Upper lobe of left lung (tissue), 4 donors: ENCODE results near the gene RASSF7.

Experiments used
- CTCF ChIP-seq, 6 experiments: fragments of 450-650 bp in 4 of 6; fragments of 200-600 bp in 2 of 6; sonication (generic) in 2 of 6; IDR thresholded peaks; one replicate each; pipeline ENCODE4 v1.5.1; 2016 to 2019; ENCODE audit warnings: antibody characterized with exemption in 6 of 6
- EP300 ChIP-seq, 4 donors: sonication (generic); formaldehyde crosslinking; IDR thresholded peaks; one replicate each; pipeline ENCODE4 v1.5.1; 2017; ENCODE audit warnings: antibody characterized with exemption in 4 of 4, control low read depth in 2 of 4
- POLR2A ChIP-seq, 4 donors: fragments of 450-650 bp; IDR thresholded peaks; one replicate each; pipeline ENCODE4 v1.5.1; 2016 to 2017; ENCODE audit warnings: antibody characterized with exemption in 4 of 4, mild to moderate bottlenecking in 2 of 4
- POLR2AphosphoS5 ChIP-seq, 2 donors: sonication (generic); formaldehyde crosslinking; IDR thresholded peaks; one replicate each; pipeline ENCODE4 v1.5.1; 2017; ENCODE audit warnings: antibody characterized with exemption in 2 of 2

GRCh38 chr11:577611-577894, 16.8 kb downstream of the RASSF7 start:
- TF ChIP-seq CTCF (IDR thresholded peaks at IDR 0.05): no peak
- TF ChIP-seq POLR2A (IDR thresholded peaks at IDR 0.05): no peak
- TF ChIP-seq POLR2AphosphoS5 (IDR thresholded peaks at IDR 0.05): no peak
- TF ChIP-seq EP300 (IDR thresholded peaks at IDR 0.05): no peak
